GM18508 (cell line): ENCODE results near the gene BASP1.
"Not testable (repeated sequence)": the region's sequence is repeated elsewhere in the genome, so short reads cannot be mapped to it uniquely, and the experiment has no call there.

Experiments
- ATAC-seq: cut with Tn5 transposase; IDR thresholded peaks from one replicate; pipeline ENCODE4 v1.9.1; 2021; ENCODE audit warnings: moderate number of reproducible peaks; ENCODE audit not compliant: insufficient read depth, unreplicated experiment

Gene BASP1

GRCh38 chr5:17249029-17249634 lies 31.7 kb downstream of the BASP1 start:
- ATAC-seq, result no peak

- ATAC-seq, result not testable (repeated sequence)
Measured at GRCh38 chr5:17249841-17250240, 32.4 kb downstream of the BASP1 start.

GRCh38 chr5:17252543-17252942 lies 35.1 kb downstream of the BASP1 start:
- no peak for ATAC-seq

DNA sequence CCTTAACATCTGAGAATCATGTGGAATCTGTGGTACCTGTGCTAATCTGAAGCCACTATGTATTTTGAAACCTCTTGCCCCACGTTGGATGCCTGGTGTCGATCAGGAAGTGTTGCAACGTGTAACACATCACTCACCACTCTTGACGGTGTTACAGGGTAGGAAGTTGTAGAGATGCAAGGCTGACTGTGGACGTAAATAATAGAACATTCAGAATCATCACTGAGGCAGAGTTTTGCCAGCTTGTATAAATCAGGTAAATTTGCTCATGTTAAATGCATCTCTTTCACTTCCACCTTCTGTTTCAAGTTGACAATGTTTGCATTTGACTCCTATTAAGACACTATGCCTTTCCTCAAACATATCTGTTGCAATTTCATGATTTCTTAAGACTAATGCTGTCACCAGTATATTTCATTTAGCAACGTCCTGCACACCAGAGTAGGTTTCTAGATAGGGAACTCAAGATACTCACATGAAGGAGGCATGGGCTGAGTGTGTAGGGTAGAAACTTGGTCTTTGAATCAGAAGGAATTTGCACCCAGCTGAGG lies 38.1 kb downstream of the BASP1 start:
- ATAC-seq, result peak; percentile 36

DNA sequence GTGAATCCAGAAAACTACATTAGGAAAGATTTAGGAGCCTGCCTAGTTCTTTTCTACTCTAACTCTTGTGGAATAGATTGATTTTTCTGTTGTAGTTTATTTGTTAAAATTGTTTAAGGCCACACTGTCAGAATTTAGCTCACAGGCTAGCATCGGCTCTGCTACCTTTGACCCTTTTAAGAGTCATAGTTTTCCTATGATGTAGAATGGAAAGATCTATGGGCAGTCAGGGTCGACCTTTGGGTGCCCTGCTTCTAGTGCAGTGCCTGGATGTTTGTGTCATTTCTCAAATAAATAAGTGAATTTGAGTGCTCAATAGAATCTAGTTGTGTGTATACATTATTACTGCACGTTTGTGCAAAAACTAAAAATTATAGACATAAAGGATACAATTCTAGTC lies 38.7 kb downstream of the BASP1 start:
- no peak for ATAC-seq

DNA sequence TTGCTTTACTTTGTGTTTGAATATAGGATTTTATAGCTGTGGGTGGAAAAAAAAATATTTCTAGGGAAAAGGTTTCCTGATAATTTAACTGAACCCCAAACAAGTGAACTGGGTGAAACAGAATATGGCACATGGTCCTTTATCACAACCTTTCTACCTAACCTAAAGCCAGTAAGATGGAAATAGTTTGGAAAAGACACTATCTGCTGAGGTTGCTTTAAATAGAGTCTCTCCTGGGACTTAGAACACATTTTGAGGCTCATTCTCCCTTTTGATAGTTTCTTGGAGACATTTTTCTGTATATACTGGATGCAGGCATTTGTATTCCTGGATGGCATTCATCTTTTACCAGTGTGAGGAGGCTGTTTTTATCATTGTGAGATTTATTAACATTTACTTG lies 39.4 kb downstream of the BASP1 start:
- ATAC-seq, result no peak

DNA sequence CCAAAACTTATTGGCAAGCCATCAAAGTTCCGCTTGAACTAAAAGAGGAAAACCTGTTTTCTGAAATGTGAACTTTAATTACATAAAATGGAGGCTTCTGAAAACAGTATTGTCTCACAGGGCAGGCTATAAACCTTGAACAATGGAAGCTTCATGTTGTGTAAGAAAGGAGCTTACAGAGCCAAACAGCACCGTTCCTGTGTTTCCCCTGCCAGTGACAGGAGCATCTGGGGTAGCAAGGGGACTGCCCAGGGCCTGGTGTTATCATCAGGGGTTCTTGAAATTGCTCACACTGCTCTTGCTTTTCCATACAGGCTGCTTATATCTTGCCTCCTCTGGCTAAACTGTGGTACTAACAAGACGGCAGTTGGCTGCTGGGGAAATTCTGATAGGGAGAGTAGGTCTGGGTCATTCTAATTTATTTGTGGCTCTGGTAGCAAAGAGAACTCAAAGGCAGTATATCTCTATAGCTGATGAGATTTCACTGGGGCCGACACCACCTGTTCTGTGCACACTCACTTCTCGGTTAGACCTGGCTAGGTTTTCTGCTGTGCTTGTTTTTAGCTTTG lies 40.4 kb downstream of the BASP1 start:
- peak; percentile 88 for ATAC-seq

GRCh38 chr5:17258431-17258830 lies 41.0 kb downstream of the BASP1 start:
- no peak for ATAC-seq

DNA sequence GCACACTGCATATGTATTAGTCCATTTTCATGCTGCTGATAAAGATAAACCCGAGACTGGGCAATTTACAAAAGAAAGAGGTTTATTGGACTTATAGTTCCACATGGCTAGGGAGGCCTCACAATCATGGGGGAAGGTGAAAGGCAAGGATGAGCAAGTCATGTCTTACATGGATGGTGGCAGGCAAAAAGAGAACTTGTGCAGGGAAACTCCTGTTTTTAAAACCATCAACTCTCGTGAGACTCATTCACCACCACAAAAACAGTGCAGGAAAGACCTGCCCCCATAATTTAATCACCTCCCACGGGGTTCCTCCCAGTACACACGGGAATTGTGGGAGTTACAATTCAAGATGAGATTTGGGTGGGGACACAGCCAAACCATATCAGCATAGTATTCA lies 41.6 kb downstream of the BASP1 start:
- ATAC-seq, result not testable (repeated sequence)

DNA sequence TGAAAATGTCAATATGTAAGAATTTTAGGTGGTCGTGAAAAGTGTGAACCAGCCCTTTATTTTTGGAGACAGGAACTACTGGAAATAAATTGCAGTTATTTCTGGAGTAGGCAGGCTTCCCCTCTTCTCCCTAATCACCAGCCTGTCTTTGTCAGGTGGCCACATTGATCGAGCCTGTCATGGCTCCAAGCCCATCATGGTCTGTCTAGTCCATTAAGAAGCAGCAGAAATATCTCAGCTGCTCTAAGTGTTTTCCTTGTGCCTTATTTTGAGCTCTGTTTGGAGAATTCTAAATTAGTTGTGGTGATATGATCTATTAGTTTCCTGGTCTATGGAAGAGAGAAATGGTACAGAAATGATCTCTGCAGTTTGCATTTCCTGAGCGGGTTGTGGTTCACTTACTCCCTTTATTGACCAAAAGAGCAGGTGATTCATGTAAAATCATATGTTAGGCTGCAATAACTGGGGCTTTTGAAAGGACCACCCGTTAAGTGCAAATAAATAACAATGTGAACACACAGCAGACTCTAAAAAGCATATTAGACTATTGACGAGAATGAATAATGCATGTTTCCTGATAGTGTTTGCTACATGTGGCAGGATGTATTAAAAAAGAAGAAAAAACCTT lies 42.3 kb downstream of the BASP1 start:
- no peak for ATAC-seq

GRCh38 chr5:17260549-17260948 lies 43.1 kb downstream of the BASP1 start:
- no peak for ATAC-seq

GRCh38 chr5:17261075-17261474 lies 43.6 kb downstream of the BASP1 start:
- ATAC-seq, result no peak

DNA sequence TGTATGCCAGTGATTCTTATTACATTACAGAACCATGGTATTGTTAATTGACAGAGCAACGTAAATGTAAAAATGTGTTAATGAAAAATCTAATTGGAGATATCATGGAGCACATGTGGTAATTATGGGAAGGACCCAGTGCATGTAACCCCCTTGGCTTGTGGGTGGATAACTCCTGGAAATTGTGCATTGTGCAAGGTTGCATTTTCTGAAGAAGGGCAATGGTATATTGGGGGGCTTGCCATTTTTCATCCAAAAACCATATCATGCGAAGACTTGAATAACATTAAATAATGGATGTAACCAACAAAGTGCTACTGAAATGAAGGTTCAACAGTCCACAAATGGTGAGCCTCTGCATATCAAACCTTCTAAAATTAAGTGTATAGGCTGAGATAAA lies 47.6 kb downstream of the BASP1 start:
- no peak for ATAC-seq

DNA sequence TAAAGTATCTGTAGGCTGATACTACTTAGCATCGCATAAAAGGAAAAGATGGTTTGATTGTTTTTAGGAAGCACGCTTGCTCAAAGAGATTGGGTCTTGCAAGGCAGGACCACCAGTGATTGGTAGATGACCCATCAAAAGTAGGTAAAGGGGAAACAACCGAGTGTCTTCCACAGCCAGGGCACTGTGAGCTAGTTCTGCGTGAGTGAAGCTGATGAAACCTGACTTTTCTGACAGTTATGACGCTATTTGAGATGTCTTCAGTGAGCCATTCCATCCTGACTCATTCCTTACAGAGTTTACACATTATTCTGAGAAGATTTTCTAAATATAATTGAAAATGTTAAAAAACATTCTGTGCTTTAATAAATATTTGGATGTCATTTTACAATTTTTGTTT lies 49.7 kb downstream of the BASP1 start:
- peak; percentile 79 for ATAC-seq

DNA sequence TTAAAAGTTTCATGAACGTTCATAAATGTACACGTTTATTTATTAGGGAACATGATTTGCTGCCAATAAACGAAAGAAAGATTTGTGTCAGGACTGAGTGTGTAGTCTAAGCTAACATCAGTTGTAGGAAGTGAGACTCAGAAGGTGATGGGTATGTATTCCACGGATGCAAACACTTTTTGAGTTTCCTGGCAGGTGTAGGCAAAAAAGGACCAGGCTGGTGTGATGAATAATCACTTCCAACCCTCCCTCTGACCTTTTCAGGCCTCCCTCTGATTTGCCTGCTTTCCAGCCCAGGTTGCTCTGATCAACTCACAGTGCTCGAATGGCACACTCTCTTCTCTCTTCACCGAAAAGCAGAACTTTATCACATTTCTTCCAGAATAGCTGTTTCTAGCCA lies 51.8 kb downstream of the BASP1 start:
- peak; percentile 59 for ATAC-seq

- ATAC-seq, result no peak
Measured at GRCh38 chr5:17272111-17272510, 54.7 kb downstream of the BASP1 start.

GRCh38 chr5:17275289-17276158 lies 58.1 kb downstream of the BASP1 start:
- no peak for ATAC-seq

- ATAC-seq, result peak; percentile 72
Measured at GRCh38 chr5:17276445-17276844, 59.0 kb downstream of the BASP1 start.

DNA sequence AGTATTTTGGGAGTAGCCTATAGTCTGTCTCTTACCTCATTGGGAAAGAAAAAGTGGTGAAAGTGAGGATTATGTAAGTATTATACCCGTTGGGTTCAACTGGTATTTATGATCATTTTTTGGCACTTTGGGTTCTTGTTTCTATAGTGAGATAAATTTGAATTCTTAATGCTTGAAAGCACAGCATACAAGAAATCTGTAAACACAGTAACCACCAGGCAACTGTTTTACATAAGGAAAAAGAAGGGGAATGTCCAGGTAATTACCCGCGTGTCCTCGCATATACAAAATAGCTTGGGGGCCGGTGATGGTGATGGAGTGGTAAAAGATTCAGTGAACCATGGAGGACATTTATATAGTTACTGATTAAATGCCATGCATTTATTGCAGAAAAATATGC lies 60.5 kb downstream of the BASP1 start:
- ATAC-seq, result peak; percentile 30

DNA sequence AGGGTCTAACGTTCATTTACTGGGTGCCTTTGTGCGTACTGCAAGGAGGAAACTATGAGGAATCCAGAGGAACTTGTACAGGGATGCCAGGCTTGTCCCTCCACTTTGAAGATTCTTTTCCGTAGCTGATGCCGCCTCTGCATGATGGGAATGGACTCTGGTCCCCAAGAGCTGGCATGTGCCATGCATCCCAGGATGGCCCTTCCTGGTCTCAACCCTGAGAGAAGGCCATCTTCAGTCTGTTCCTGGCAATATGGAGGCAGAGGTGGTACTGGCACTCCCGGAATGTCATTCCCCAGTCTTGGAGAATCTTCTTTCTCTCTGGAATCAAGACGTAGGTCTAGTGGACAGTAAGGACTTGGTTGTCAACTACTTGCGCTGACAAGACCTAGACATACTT lies 61.5 kb downstream of the BASP1 start:
- ATAC-seq, result no peak

GRCh38 chr5:17279487-17279886 lies 62.1 kb downstream of the BASP1 start:
- no peak for ATAC-seq
